Stimulated activated CD8-positive, alpha-beta memory T cell treated with anti-CD3 and anti-CD28 coated beads, Interleukin-12 subunit alpha, Interleukin-12 subunit beta, amount 100 ng/mL, for 24 hours (primary cell): Measurements from ENCODE around the gene ST7.
"Not testable (repeated sequence)": the region's sequence is repeated elsewhere in the genome, so short reads cannot be mapped to it uniquely, and the experiment has no call there.

Experiments used
- DNase-seq: peaks from one replicate; pipeline ENCODE4 v3.0.0-alpha.2; 2020; ENCODE audit errors: extremely low read depth

ST7 gene

GRCh38 chr7:116953372-116953905 lies at the start of gene ST7:
Gene ST7, plus strand, starts transcription at chr7:116953501. Its CDS starts 40 bp downstream, at chr7:116953541.
- no peak for DNase-seq

- no peak for DNase-seq
Observed at GRCh38 chr7:116906391-116906790, 46.9 kb upstream of the ST7 start.

GRCh38 chr7:116910383-116910782 lies 42.9 kb upstream of the ST7 start:
- DNase-seq, result no peak

- DNase-seq, result no peak
Observed at GRCh38 chr7:116911801-116912200, 41.5 kb upstream of the ST7 start.

GRCh38 chr7:116912269-116912909 lies 40.9 kb upstream of the ST7 start:
- no peak for DNase-seq

GRCh38 chr7:116918704-116919103 lies 34.6 kb upstream of the ST7 start:
- DNase-seq, result no peak

- no peak for DNase-seq
Observed at GRCh38 chr7:116920359-116920758, 32.9 kb upstream of the ST7 start.

- DNase-seq, result no peak
Observed at GRCh38 chr7:116922545-116922944, 30.8 kb upstream of the ST7 start.

GRCh38 chr7:116924741-116925140 lies 28.6 kb upstream of the ST7 start:
- DNase-seq, result no peak

- DNase-seq, result no peak
Observed at GRCh38 chr7:116929021-116929420, 24.3 kb upstream of the ST7 start.

- DNase-seq, result no peak
Observed at GRCh38 chr7:116929914-116930913, 23.1 kb upstream of the ST7 start.

GRCh38 chr7:116932566-116932965 lies 20.7 kb upstream of the ST7 start:
- DNase-seq, result no peak

- DNase-seq, result no peak
Observed at GRCh38 chr7:116933465-116933864, 19.8 kb upstream of the ST7 start.

- DNase-seq, result no peak
Observed at GRCh38 chr7:116934580-116934979, 18.7 kb upstream of the ST7 start.

- DNase-seq, result not testable (repeated sequence)
Observed at GRCh38 chr7:116936844-116937243, 16.5 kb upstream of the ST7 start.

- DNase-seq, result no peak
Observed at GRCh38 chr7:116938678-116939077, 14.6 kb upstream of the ST7 start.

GRCh38 chr7:116940689-116941370 lies 12.5 kb upstream of the ST7 start:
- no peak for DNase-seq

- DNase-seq, result no peak
Observed at GRCh38 chr7:116942504-116942903, 10.8 kb upstream of the ST7 start.

GRCh38 chr7:116948934-116949333 lies 4.4 kb upstream of the ST7 start:
- DNase-seq, result no peak

- DNase-seq, result no peak
Observed at GRCh38 chr7:116949941-116950801, 3.1 kb upstream of the ST7 start.

- DNase-seq, result no peak
Observed at GRCh38 chr7:116950889-116951351, 2.4 kb upstream of the ST7 start.
